KOPT-K1 (cell line): ENCODE data around the gene AFAP1L2.

Experiments used
- H3K27ac ChIP-seq: fragments of 200-600 bp; sonication (generic); 2 replicates; pipeline ENCODE4 v1.5.1; 2016; ENCODE audit warnings: antibody characterized with exemption, mild to moderate bottlenecking, low read depth, low read length; ENCODE audit not compliant: poor library complexity, severe bottlenecking
- H3K36me3 ChIP-seq: fragments of 200-600 bp; sonication (generic); 2 replicates; pipeline ENCODE4 v1.5.1; 2017; ENCODE audit warnings: antibody characterized with exemption, mild to moderate bottlenecking, low read length, moderate library complexity; ENCODE audit not compliant: insufficient read depth
- H3K9me3 ChIP-seq: fragments of 200-600 bp; sonication (generic); 2 replicates; pipeline ENCODE4 v1.5.1; 2017; ENCODE audit warnings: antibody characterized with exemption, low read length, mild to moderate bottlenecking; ENCODE audit not compliant: insufficient read depth, poor library complexity, severe bottlenecking

The AFAP1L2 gene

GRCh38 chr10:114386452-114386851 is 17.9 kb downstream of the AFAP1L2 start:
- Histone ChIP-seq H3K9me3 (no peaks in the 10 kb centered on the region), H3K36me3 (no peaks in the 10 kb centered on the region), H3K27ac (no peak overlapping the region)

DNA sequence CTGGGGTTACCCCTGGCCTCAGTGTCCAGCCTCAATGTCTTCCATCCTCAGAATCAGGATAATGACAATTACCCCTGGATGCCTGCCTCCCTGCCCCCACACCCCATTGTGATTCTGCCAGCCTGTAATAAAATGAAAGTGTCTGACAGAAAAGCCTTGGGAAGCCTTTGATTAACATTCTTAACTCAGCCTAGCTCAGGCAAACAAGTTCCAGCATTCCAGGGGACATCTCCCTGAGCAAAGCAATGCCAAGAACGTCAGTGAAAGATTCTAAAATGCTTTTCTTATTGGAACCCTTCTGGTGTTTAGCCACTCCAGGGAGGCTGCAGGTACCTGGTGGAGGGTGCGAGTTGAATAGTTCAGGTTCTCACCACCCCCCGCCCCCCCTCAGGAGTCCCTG is 18.7 kb downstream of the AFAP1L2 start:
- Histone ChIP-seq H3K9me3 (no peaks in the 10 kb centered on the region), H3K27ac (no peak overlapping the region), H3K36me3 (no peaks in the 10 kb centered on the region)

GRCh38 chr10:114384601-114385000 is 19.7 kb downstream of the AFAP1L2 start:
- Histone ChIP-seq H3K36me3 (no peaks in the 10 kb centered on the region), H3K9me3 (no peaks in the 10 kb centered on the region), H3K27ac (no peak overlapping the region)

GRCh38 chr10:114384181-114384580 is 20.1 kb downstream of the AFAP1L2 start:
- Histone ChIP-seq H3K9me3 (no peaks in the 10 kb centered on the region), H3K27ac (no peak overlapping the region)

GRCh38 chr10:114380797-114381196 is 23.5 kb downstream of the AFAP1L2 start:
- Histone ChIP-seq H3K27ac (no peak overlapping the region), H3K36me3 (no peaks in the 10 kb centered on the region), H3K9me3 (no peaks in the 10 kb centered on the region)

More at GRCh38 chr10:114384181-114384580, 20.1 kb downstream of the AFAP1L2 start:
- no peaks in the 10 kb centered on the region for H3K36me3 ChIP-seq

GRCh38 chr10:114380060-114380459 is 24.2 kb downstream of the AFAP1L2 start:
- Histone ChIP-seq H3K36me3 (no peaks in the 10 kb centered on the region), H3K27ac (no peak overlapping the region), H3K9me3 (no peaks in the 10 kb centered on the region)

DNA sequence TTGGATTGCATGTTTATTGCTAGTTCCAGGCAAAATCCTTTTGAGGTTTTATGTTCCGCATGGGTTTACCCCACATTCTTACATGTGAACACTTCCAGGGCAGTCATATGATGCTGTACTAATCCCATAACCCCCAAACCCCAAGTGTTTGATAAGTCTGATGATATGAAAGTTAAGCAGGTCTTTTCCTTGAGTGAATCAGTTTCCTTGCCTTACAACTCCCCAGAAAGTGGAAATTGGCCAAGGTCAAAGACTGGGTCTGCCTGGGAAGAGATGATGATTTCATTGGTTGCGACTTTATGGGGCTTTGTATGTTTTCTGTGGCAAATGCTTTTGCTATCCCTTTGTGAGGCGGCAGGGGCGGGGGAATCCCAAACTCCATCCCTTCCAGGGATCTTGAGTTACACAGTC is 24.7 kb downstream of the AFAP1L2 start:
- no peak overlapping the region for H3K27ac ChIP-seq
- no peaks in the 10 kb centered on the region for H3K36me3 ChIP-seq
- no peaks in the 10 kb centered on the region for H3K9me3 ChIP-seq

GRCh38 chr10:114376523-114376922 is 27.8 kb downstream of the AFAP1L2 start:
- Histone ChIP-seq H3K9me3 (no peaks in the 10 kb centered on the region), H3K27ac (no peak overlapping the region), H3K36me3 (no peaks in the 10 kb centered on the region)

- H3K9me3 ChIP-seq, result no peaks in the 10 kb centered on the region
- no peak overlapping the region for H3K27ac ChIP-seq
- H3K36me3 ChIP-seq, result no peaks in the 10 kb centered on the region
Measured at GRCh38 chr10:114375047-114375446, 29.3 kb downstream of the AFAP1L2 start.

GRCh38 chr10:114374053-114374791 is 30.1 kb downstream of the AFAP1L2 start:
- H3K9me3 ChIP-seq, result no peaks in the 10 kb centered on the region
- H3K27ac ChIP-seq, result no peak overlapping the region
- no peaks in the 10 kb centered on the region for H3K36me3 ChIP-seq

DNA sequence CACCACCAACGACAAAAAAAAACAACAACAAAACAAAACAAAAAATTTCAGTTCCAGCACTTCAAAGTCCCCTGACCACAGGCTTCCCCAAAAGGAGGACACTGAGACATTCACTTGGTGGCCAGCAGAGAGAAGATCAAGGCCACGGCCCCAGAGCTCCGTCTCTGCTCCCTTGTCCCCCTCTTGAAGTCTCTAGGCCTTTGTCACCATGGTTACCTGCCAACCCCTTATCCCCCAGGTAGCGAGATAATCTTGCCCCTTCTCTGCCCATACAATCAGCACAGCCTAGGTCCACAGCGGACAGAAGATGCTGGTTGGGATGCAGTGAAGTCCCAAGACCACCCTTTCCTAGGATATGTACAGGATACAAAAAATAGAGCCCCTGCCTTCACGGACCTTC is 30.7 kb downstream of the AFAP1L2 start:
- Histone ChIP-seq H3K36me3 (no peaks in the 10 kb centered on the region), H3K9me3 (no peaks in the 10 kb centered on the region), H3K27ac (no peak overlapping the region)

GRCh38 chr10:114372995-114373394 is 31.3 kb downstream of the AFAP1L2 start:
- no peaks in the 10 kb centered on the region for H3K9me3 ChIP-seq

DNA sequence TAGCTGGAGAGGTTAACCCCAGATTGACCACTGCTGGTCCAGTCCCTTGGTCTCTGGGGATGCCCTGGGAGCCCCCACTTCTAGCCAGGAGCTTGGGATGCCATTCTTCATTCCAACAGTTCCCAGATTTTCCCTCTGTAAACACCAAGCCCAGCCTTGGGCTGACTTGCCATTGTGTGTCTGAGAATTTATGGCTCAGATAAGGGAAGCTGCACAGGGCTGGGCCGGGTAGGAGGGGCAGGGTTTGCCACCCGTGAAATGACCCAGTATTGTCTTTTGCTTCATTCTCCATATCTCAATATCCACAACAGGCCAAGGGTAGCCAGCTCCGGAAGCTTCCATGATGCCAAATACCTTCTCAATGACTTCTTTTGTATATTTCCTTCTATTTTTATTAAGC is 32.1 kb downstream of the AFAP1L2 start:
- H3K36me3 ChIP-seq, result no peaks in the 10 kb centered on the region
- no peaks in the 10 kb centered on the region for H3K9me3 ChIP-seq
- no peak overlapping the region for H3K27ac ChIP-seq

More at GRCh38 chr10:114372995-114373394, 31.3 kb downstream of the AFAP1L2 start:
- Histone ChIP-seq H3K27ac (no peak overlapping the region), H3K36me3 (no peaks in the 10 kb centered on the region)

DNA sequence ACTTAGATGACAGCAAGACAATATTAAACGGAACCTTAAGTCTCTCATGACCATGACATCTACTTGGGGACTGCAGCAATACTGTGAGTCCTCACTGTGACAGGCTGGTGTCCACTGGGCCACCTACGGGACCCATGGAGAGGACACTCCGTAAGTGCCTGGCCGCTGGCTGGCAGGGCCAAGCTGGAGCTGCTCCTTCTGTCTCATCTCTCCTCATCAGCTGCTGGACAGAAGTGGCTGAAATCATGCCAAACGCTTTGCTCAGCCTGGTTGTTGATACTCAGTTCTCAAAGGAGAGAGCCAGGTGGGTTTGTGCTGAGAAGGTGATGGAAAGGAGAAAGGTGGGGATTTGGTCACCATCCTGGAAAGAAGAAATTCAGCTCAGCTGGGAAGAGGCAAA is 33.3 kb downstream of the AFAP1L2 start:
- no peak overlapping the region for H3K27ac ChIP-seq
- no peaks in the 10 kb centered on the region for H3K36me3 ChIP-seq

GRCh38 chr10:114370199-114370598 is 34.1 kb downstream of the AFAP1L2 start:
- no peaks in the 10 kb centered on the region for H3K9me3 ChIP-seq
- H3K36me3 ChIP-seq, result no peaks in the 10 kb centered on the region
- H3K27ac ChIP-seq, result no peak overlapping the region

More for the DNA sequence above, 33.3 kb downstream of the AFAP1L2 start:
- H3K9me3 ChIP-seq, result no peaks in the 10 kb centered on the region

DNA sequence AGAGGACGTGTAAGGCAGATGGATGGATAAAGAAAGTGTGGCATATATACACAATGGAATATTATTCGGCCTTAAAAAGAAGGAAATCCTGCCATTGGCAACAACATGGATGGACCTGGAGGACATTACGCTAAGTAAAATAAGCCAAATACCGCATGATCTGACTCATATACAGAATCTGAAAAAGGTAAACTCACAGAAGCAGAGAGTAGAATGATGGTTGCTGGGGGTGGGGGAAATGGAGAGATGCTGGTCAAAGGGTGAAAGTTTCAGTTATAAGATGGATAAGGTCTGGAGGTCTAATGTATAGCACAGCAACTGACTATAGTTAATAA is 36.3 kb downstream of the AFAP1L2 start:
- Histone ChIP-seq H3K27ac (no peak overlapping the region), H3K9me3 (no peaks in the 10 kb centered on the region), H3K36me3 (no peaks in the 10 kb centered on the region)
